Gastroesophageal sphincter (tissue), 4 donors: ENCODE data around the gene REPS2. TPM values are rescaled to one million over a fixed set of nuclear protein-coding genes. Genes with fewer than 3 reads are reported as not detected.

Experiments used
- ATAC-seq: fragments of 150-250 bp; one replicate; pipeline ENCODE4 v1.9.1; 2016; ENCODE audit warnings: mild to moderate bottlenecking, moderate library complexity
- H3K27ac ChIP-seq, 4 donors: fragments of 200-600 bp; sonication (generic) in 3 of 4; 1 replicate in 3 of 4; 2 replicates in 1 of 4; pipeline ENCODE4 v1.5.1; 2016 to 2019
- H3K27me3 ChIP-seq: fragments of 200-600 bp; sonication (generic); one replicate; pipeline ENCODE4 v1.5.1; 2019
- H3K36me3 ChIP-seq, 2 donors: fragments of 200-600 bp; sonication (generic); one replicate each; pipeline ENCODE4 v1.5.1; 2019; ENCODE audit warnings: control low read depth in 1 of 2
- H3K4me1 ChIP-seq, 3 donors: fragments of 200-600 bp; sonication (generic); 1 replicate in 2 of 3; 2 replicates in 1 of 3; pipeline ENCODE4 v1.5.1; 2016 to 2019; ENCODE audit warnings: control low read depth in 2 of 3
- H3K4me3 ChIP-seq, 2 donors: fragments of 200-600 bp; sonication (generic); one replicate each; pipeline ENCODE4 v1.5.1; 2019; ENCODE audit warnings: mild to moderate bottlenecking in 1 of 2, moderate library complexity in 1 of 2
- H3K9me3 ChIP-seq, 3 donors: fragments of 200-600 bp; sonication (generic); one replicate each; pipeline ENCODE4 v1.5.1; 2017 to 2019; ENCODE audit warnings: control low read depth in 2 of 3
- EP300 ChIP-seq: sonication (generic); formaldehyde crosslinking; IDR thresholded peaks from one replicate; pipeline ENCODE4 v1.6.1; 2017; ENCODE audit warnings: antibody characterized with exemption, mild to moderate bottlenecking
- POLR2A ChIP-seq, 2 donors: fragments of 450-650 bp; IDR thresholded peaks; one replicate each; pipeline ENCODE4 v1.6.1; 2017; ENCODE audit warnings: antibody characterized with exemption in 2 of 2, mild to moderate bottlenecking in 2 of 2, moderate library complexity in 1 of 2
- POLR2AphosphoS5 ChIP-seq: sonication (generic); formaldehyde crosslinking; IDR thresholded peaks from one replicate; pipeline ENCODE4 v1.6.1; 2017; ENCODE audit warnings: antibody characterized with exemption
- WGBS, 2 donors: methylation state at CpG; one replicate each; pipeline ENCODE4 v1.1.5; 2018; ENCODE audit warnings: low coverage in 1 of 2; 5-methylcytosine and 5-hydroxymethylcytosine counted together
- total RNA-seq, 4 donors: library from RNA; depleted of rRNA; stranded (reverse); fragments of >200 nt; gene quantifications; one replicate each; pipeline ENCODE4 v1.1.0, GENCODE V29; 2016
- TF ChIP-seq, protein P1 (sequence below), 4 experiments: fragments of 200-600 bp in 2 of 4; fragments of 450-650 bp in 2 of 4; sonication (generic) in 1 of 4; IDR thresholded peaks; one replicate each; pipeline ENCODE4 v1.5.1; 2017 to 2019; ENCODE audit warnings: antibody characterized with exemption in 4 of 4, mild to moderate bottlenecking in 2 of 4, moderate library complexity in 2 of 4

REPS2 gene
- total RNA-seq, 4 donors from 2014 or later = 19.8 to 39.8 (median 24.9) TPM

DNA sequence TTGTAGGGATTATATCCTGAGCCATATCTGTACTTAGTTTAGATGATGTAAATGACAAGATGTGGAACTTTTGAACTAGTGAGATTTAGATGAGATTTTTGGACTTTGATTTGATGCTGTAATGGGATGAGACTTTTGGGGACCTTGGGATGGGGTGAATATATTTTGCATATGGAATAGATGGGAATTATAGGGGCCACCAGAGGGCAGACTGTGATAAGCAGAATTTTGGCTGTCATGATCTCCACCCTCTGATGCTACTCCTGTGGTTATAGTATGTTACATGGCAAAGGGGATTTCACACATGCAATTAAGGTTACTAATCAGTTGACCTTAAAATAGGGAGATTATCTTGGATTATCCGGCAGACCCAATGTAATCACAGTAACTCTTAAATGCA is 214.5 kb downstream of the REPS2 start:
- H3K27me3 ChIP-seq = no peaks in the 10 kb centered on the region
- H3K9me3 ChIP-seq = peaks cover 0 to 6% (median 0%) of the 10 kb centered on the region in 3 donors
- TF ChIP-seq POLR2AphosphoS5 = no peak
- TF ChIP-seq, protein P1, sequence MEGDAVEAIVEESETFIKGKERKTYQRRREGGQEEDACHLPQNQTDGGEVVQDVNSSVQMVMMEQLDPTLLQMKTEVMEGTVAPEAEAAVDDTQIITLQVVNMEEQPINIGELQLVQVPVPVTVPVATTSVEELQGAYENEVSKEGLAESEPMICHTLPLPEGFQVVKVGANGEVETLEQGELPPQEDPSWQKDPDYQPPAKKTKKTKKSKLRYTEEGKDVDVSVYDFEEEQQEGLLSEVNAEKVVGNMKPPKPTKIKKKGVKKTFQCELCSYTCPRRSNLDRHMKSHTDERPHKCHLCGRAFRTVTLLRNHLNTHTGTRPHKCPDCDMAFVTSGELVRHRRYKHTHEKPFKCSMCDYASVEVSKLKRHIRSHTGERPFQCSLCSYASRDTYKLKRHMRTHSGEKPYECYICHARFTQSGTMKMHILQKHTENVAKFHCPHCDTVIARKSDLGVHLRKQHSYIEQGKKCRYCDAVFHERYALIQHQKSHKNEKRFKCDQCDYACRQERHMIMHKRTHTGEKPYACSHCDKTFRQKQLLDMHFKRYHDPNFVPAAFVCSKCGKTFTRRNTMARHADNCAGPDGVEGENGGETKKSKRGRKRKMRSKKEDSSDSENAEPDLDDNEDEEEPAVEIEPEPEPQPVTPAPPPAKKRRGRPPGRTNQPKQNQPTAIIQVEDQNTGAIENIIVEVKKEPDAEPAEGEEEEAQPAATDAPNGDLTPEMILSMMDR (IDR thresholded peaks at IDR 0.05) = no peak
- TF ChIP-seq POLR2A (IDR thresholded peaks at IDR 0.05) = no peak
- no peak for TF ChIP-seq EP300
- H3K4me3 ChIP-seq = no peak overlapping the region
- no peak for ATAC-seq
- no peaks in the 10 kb centered on the region for H3K36me3 ChIP-seq
- WGBS, 2 donors = 71 to 100% methylated on average over 1 of the region's 1 CpG
- H3K27ac ChIP-seq = no peak overlapping the region
- H3K4me1 ChIP-seq = no peaks in the 10 kb centered on the region

DNA sequence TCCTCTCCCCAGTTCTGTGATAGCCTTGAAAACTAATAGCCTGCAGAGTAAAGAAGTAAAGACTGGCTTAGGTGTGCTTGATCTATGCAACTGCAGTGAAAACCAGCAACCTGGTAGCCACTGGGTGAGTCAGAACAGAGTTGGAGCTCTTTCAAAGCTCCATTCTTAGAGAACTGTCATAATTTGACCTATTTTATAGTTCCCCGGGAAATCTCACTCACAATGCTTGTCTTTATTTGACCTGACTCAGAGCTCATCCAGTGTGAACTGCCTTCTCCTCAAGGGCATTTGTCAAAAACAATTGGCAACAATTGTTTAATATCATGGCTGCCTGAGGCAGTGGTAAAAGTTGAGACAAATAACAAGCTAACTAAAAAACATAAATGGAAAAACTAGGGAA is 215.5 kb downstream of the REPS2 start:
- TF ChIP-seq POLR2A (IDR thresholded peaks at IDR 0.05) = no peak
- no peak for TF ChIP-seq EP300
- no peak for TF ChIP-seq POLR2AphosphoS5
- TF ChIP-seq, protein P1 (IDR thresholded peaks at IDR 0.05) = no peak
- 80 to 88% methylated on average over 1 of the region's 1 CpG for WGBS, 2 donors
- ATAC-seq = no peak

DNA sequence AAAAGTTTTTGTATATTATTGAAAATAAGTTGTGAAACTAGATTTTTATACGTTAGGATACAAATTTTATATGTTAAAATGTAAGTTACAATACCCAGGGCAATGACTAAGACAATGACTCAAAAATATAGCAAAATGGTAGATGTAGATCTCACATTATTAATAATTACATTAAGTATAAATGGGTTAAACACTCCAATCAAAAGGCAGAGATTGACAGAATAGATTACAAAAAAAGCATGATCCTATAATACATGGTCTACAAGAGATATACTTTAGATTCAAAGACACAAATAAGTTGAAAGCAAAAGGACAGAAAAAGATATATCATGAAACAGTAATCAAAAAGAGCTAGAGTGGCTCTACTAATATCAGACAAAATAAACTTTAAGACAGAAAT is 217.6 kb downstream of the REPS2 start:
- H3K36me3 ChIP-seq = no peaks in the 10 kb centered on the region
- 75 to 89% methylated on average over 1 of the region's 1 CpG for WGBS, 2 donors

More for the DNA sequence above, 215.5 kb downstream of the REPS2 start:
- no peak overlapping the region for H3K4me3 ChIP-seq
- no peaks in the 10 kb centered on the region for H3K4me1 ChIP-seq
- no peaks in the 10 kb centered on the region for H3K36me3 ChIP-seq
- no peaks in the 10 kb centered on the region for H3K27me3 ChIP-seq
- H3K27ac ChIP-seq = no peak overlapping the region
- peaks cover 0 to 6% (median 0%) of the 10 kb centered on the region in 3 donors for H3K9me3 ChIP-seq

DNA sequence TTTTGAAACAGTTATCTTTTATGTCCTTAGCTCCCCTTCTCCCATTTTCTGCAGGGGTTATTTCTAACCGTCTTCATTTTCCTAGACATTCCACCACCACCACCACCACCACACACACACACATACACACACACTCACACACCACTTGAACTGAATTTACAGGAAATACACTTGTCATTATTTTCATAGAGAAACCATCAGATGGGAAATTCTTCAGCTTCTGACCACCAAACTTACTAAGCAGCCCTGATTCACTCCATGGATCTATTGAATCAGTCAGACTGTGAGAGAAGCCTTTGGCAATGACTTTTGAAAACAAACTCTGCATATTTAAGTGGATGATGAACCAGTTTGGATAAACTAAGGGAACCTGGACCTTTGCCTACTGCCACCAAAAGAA is 218.5 kb downstream of the REPS2 start:
- H3K27ac ChIP-seq = no peak overlapping the region
- ATAC-seq = no peak
- H3K4me3 ChIP-seq = no peak overlapping the region
- H3K27me3 ChIP-seq = no peaks in the 10 kb centered on the region
- no peaks in the 10 kb centered on the region for H3K4me1 ChIP-seq
- 100% methylated on average over 1 of the region's 1 CpG; no CpG with 5 or more reads in 1 of the 2 donors for WGBS, 2 donors
- H3K9me3 ChIP-seq = peaks cover 0 to 6% (median 0%) of the 10 kb centered on the region in 3 donors
- no peaks in the 10 kb centered on the region for H3K36me3 ChIP-seq
- no peak for TF ChIP-seq POLR2AphosphoS5
- no peak for TF ChIP-seq EP300
- no peak for TF ChIP-seq POLR2A (IDR thresholded peaks at IDR 0.05)
- TF ChIP-seq, protein P1 (IDR thresholded peaks at IDR 0.05) = no peak

More for the DNA sequence above, 217.6 kb downstream of the REPS2 start:
- no peaks in the 10 kb centered on the region for H3K27me3 ChIP-seq
- no peak for ATAC-seq
- TF ChIP-seq POLR2AphosphoS5 (no peak), POLR2A (IDR thresholded peaks at IDR 0.05) (no peak), EP300 (no peak)
- TF ChIP-seq, protein P1 (IDR thresholded peaks at IDR 0.05) = no peak
- H3K27ac ChIP-seq = no peak overlapping the region
- H3K9me3 ChIP-seq = peaks cover 0 to 6% (median 0%) of the 10 kb centered on the region in 3 donors
- H3K4me3 ChIP-seq = no peak overlapping the region
- no peaks in the 10 kb centered on the region for H3K4me1 ChIP-seq

DNA sequence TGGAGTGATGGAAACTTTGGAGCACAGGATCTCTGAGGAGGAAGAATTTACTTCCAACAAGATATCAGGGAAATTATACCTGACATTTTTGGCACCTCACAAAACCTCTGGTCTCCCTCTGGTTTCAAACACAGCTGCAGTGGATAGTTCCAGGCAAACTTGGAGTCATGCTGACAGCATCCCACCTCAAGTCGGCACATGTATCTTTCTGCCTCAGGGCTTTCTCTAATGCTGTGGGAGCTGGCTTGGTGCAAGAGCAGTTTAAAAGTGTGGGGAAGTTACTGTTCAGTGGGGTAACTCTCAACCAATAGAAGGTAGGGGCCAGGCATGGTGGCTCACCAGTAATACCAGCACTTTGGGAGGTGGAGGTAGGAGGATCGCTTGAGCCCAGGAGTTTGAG is 221.5 kb downstream of the REPS2 start:
- H3K4me1 ChIP-seq = no peaks in the 10 kb centered on the region
- no peak overlapping the region for H3K4me3 ChIP-seq
- H3K36me3 ChIP-seq = no peaks in the 10 kb centered on the region
- WGBS, 2 donors = 100% methylated on average over 1 to 2 of the region's 2 CpGs
- peaks cover 0 to 6% (median 0%) of the 10 kb centered on the region in 3 donors for H3K9me3 ChIP-seq
- no peak for ATAC-seq
- no peak overlapping the region for H3K27ac ChIP-seq
- TF ChIP-seq, protein P1 (IDR thresholded peaks at IDR 0.05) = no peak
- TF ChIP-seq POLR2AphosphoS5 = no peak
- H3K27me3 ChIP-seq = no peaks in the 10 kb centered on the region
